Progenitor cell of endocrine pancreas (in vitro differentiated cells): ENCODE data around the gene SNRK. TPM values are rescaled to one million over a fixed set of nuclear protein-coding genes. Genes with fewer than 3 reads are reported as not detected.

Experiments
- DNase-seq: peaks from one replicate; pipeline ENCODE4 v3.0.0; 2021; ENCODE audit warnings: low spot score; ENCODE audit not compliant: unreplicated experiment
- H3K27ac Mint-ChIP-seq: 2 replicates; pipeline ENCODE4 v1.8.0; 2021; ENCODE audit warnings: mild to moderate bottlenecking, moderate library complexity, mixed read lengths
- H3K27me3 Mint-ChIP-seq: 2 replicates; pipeline ENCODE4 v1.8.0; 2021; ENCODE audit warnings: mixed read lengths
- H3K36me3 Mint-ChIP-seq: 2 replicates; pipeline ENCODE4 v1.8.0; 2022; ENCODE audit warnings: mixed read lengths; ENCODE audit not compliant: insufficient read depth
- H3K4me1 Mint-ChIP-seq: 2 replicates; pipeline ENCODE4 v1.8.0; 2021; ENCODE audit warnings: low read depth, mixed read lengths
- H3K4me3 Mint-ChIP-seq: 2 replicates; pipeline ENCODE4 v1.8.0; 2021; ENCODE audit warnings: low read depth, mild to moderate bottlenecking, moderate library complexity, mixed read lengths
- H3K9me3 Mint-ChIP-seq: 2 replicates; pipeline ENCODE4 v1.8.0; 2021; ENCODE audit warnings: low read depth, mixed read lengths
- total RNA-seq: library from RNA; stranded (reverse); gene quantifications from 2 replicates; pipeline ENCODE4 v1.2.1, GENCODE V29; 2021
- TF ChIP-seq, protein P1 (sequence below): fragments of 200-600 bp; sonication (generic); IDR thresholded peaks from one replicate; pipeline ENCODE4 v1.5.0; 2021; ENCODE audit warnings: antibody characterized with exemption, mild to moderate bottlenecking; ENCODE audit not compliant: unreplicated experiment

Gene SNRK
- total RNA-seq, 1 donor from 2014 or later = 23.6 TPM

DNA sequence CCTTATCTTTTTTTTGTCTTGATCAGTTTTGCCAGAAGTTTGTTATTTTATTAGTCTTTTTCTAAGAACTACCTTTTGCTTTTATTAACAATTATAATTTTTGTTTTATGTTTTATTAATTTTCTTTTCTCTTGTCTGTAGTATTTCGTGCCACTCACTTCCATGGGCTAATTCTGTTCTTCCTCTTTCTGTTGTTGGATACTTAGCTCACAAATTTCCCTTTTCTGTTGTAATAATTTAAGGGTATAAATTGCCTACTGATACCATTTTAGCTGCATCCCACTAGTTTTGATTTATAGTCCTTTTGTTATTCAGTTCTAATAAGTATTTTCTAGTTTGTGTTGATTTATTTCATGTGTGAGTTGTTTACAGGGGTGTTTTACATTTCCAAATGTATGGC lies 48.6 kb downstream of the SNRK start:
- Mint-ChIP-seq H3K36me3 (peaks cover 56% of the 10 kb centered on the region), H3K9me3 (peaks cover 28% of the 10 kb centered on the region), H3K4me3 (no peak overlapping the region), H3K27ac (no peak overlapping the region), H3K27me3 (no peaks in the 10 kb centered on the region), H3K4me1 (no peaks in the 10 kb centered on the region)
- DNase-seq = no peak
- TF ChIP-seq, protein P1, sequence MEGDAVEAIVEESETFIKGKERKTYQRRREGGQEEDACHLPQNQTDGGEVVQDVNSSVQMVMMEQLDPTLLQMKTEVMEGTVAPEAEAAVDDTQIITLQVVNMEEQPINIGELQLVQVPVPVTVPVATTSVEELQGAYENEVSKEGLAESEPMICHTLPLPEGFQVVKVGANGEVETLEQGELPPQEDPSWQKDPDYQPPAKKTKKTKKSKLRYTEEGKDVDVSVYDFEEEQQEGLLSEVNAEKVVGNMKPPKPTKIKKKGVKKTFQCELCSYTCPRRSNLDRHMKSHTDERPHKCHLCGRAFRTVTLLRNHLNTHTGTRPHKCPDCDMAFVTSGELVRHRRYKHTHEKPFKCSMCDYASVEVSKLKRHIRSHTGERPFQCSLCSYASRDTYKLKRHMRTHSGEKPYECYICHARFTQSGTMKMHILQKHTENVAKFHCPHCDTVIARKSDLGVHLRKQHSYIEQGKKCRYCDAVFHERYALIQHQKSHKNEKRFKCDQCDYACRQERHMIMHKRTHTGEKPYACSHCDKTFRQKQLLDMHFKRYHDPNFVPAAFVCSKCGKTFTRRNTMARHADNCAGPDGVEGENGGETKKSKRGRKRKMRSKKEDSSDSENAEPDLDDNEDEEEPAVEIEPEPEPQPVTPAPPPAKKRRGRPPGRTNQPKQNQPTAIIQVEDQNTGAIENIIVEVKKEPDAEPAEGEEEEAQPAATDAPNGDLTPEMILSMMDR = no peak

DNA sequence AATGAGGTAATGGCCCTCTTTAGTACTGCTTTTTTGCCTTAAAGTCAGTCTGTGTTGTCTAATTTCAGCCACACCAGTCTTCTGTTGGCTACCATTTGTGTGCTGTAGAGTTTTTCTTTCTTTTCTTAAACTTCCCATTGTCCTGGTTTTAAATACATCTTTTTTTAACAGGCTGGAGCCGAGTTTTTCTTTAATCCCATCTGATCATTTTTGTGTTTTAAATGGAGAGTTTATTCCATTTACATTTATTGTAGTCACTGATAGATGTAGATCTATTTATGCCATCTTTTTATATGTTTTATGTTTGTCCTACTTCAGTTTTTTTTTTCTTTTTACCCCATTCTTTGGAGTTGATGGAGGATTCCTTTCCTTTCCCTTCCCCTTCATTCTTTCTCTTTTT lies 49.5 kb downstream of the SNRK start:
- Mint-ChIP-seq H3K4me1 (no peaks in the 10 kb centered on the region), H3K27me3 (no peaks in the 10 kb centered on the region), H3K9me3 (peaks cover 28% of the 10 kb centered on the region), H3K4me3 (no peak overlapping the region), H3K27ac (no peak overlapping the region), H3K36me3 (peaks cover 62% of the 10 kb centered on the region)
- no peak for DNase-seq
- TF ChIP-seq, protein P1 = no peak

DNA sequence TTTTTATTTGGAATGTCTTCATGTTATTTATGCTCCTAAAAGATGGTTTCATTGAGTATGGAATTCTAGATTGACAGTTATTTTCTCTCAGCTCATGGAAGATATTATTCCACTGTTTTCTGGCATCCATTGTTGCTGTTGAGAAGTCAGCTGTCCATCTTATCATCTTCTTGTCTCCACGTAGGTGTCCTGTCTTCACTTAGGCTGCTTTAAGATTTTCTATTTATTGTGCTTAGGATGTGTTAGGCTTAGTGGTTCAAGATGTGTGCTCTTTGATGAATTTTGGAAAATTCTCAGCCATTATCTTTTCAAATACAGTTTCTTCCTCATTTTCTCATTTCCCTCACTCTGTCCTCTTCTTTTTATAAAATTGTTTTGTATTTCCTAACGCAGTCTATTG lies 52.0 kb downstream of the SNRK start:
- Mint-ChIP-seq H3K27ac (no peak overlapping the region), H3K4me3 (no peak overlapping the region), H3K9me3 (peaks cover 27% of the 10 kb centered on the region), H3K36me3 (peaks cover 61% of the 10 kb centered on the region), H3K27me3 (no peaks in the 10 kb centered on the region), H3K4me1 (peaks cover 7% of the 10 kb centered on the region)
- DNase-seq = no peak
- TF ChIP-seq, protein P1 = no peak

DNA sequence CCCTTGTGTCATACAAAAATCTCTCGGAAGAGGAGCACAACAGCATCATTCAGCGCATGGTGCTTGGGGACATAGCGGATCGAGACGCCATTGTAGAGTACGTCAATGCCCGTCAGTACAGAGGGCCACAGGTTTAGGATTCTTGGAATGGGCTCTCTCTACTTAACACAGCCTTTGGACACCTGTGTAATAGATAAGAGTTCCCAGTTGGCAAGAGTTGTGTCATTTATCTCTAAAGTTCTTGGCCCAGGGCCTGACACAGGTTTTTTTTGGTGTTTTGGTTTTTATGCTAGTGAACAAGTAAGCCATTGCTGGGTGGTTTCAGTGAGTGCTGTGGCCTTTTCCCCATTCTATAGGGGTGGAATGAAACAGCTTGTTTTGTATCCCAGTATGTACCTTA lies 54.1 kb downstream of the SNRK start:
- no peak overlapping the region for H3K4me3 Mint-ChIP-seq
- no peak overlapping the region for H3K27ac Mint-ChIP-seq
- no peak for DNase-seq
- no peaks in the 10 kb centered on the region for H3K27me3 Mint-ChIP-seq
- H3K36me3 Mint-ChIP-seq = peaks cover 52% of the 10 kb centered on the region
- TF ChIP-seq, protein P1 = no peak
- peaks cover 9% of the 10 kb centered on the region for H3K4me1 Mint-ChIP-seq
- peaks cover 21% of the 10 kb centered on the region for H3K9me3 Mint-ChIP-seq

DNA sequence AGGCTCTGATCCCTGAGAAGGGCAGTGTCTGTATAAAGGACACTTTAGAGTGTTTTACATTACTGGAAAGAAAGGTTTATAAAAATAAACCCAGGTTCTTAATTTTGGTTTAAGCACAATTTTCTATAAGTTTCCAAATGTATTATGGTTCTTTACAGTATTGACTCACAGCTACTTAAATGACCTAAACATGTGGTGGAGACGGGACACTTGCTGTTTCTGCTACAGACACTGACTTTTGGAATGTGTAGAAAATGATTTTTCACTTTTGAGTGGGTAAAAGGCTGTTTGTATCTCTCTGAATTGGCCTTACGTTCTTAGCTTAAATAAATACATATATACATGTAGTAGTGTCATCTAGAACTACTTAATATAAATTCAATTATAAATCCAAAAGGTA lies 55.4 kb downstream of the SNRK start:
- no peaks in the 10 kb centered on the region for H3K27me3 Mint-ChIP-seq
- no peak overlapping the region for H3K4me3 Mint-ChIP-seq
- TF ChIP-seq, protein P1 = no peak
- no peak overlapping the region for H3K27ac Mint-ChIP-seq
- H3K4me1 Mint-ChIP-seq = peaks cover 9% of the 10 kb centered on the region
- H3K36me3 Mint-ChIP-seq = peaks cover 41% of the 10 kb centered on the region
- H3K9me3 Mint-ChIP-seq = peaks cover 11% of the 10 kb centered on the region
- DNase-seq = no peak
